ENCODE measurements around the gene OTOG.

OTOG gene

GRCh38 chr11:17641792-17642350 lies 94.8 kb downstream of the OTOG start:
- in situ Hi-C loops (cut with MboI; ENCODE audit: low sequenced_read_pairs): no loop called here

DNA sequence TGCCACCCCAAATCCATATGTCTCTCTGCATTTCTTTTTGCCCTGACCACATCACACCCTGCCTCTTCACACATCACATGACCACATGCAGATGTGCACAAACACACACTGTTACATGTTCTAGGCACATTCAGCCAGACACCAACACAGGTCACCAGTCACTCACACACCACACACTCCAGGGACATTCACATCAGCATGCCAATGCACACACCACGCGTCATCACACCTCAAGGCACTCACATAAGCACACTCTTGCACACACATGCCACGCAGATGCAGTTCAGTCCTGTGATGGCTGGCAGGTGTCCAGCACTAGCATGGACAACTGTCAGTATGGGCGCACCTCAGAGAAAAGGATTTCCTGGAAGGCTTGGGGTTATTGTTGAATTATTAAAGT lies 95.3 kb downstream of the OTOG start:
- in situ Hi-C loops (cut with MboI; ENCODE audit: low sequenced_read_pairs): no loop called here

DNA sequence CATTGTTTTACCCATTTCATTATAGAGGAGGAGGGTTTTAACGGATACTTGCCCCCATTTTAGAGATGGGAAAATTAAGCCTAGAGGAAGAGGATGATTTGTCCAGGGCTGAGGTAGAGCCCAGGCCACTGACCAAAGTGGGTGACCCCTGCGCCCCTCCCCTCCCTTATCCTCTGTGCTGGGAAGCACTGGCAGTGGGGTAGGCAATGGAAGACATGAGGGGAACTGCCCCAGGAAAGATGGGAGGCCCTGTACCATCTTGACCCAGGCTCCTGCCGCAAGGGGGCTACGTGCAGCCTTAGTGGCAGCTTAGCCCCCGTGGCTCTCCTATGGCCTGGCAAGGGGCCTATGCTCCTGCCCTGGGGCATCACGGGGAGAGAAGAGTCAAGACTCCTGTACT lies 95.9 kb downstream of the OTOG start:
- in situ Hi-C loops (cut with MboI; ENCODE audit: low sequenced_read_pairs): no loop called here

GRCh38 chr11:17643506-17644405 lies 96.7 kb downstream of the OTOG start:
- in situ Hi-C loops (cut with MboI; ENCODE audit: low sequenced_read_pairs): no loop called here

GRCh38 chr11:17645190-17645970 lies 98.3 kb downstream of the OTOG start:
- in situ Hi-C loops (cut with MboI; ENCODE audit: low sequenced_read_pairs): no loop called here

DNA sequence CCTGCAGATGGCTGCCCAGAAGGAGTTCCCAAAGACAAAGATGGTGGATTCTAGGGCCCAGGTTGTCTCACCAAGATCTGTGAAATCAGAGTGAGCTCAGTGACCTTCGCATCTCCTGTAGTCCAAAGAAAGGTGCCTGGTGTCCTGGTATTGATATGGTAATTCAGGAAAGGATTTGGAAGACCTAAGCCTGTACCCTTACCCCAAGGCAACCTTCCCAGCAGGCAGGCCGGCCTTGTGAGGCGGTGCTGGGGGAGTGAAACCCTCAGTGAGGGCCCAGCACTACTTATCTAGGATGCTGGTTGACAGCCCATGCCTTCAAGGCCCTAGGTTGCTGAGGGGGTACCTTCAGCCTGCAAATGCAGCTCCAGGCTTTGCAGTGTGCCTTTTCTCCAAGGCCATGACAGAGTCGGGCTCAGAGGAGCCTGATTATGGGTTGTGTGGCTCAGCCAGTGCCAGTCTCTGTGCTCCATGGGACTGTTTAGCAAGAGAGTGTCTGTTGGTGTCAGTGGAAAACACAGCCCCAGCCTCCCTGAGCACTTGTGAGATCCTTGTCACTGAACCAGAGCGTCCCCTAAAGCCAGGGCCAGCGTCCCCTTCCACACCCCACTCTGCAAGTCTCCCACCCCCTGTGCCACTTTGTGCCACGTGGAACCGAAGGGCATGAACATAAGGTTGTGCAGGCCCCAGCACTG lies 99.5 kb downstream of the OTOG start:
- in situ Hi-C loops (cut with MboI; ENCODE audit: low sequenced_read_pairs): no loop called here

GRCh38 chr11:17648528-17648927 lies 101.5 kb downstream of the OTOG start:
- in situ Hi-C loops (cut with MboI; ENCODE audit: low sequenced_read_pairs): no loop called here

DNA sequence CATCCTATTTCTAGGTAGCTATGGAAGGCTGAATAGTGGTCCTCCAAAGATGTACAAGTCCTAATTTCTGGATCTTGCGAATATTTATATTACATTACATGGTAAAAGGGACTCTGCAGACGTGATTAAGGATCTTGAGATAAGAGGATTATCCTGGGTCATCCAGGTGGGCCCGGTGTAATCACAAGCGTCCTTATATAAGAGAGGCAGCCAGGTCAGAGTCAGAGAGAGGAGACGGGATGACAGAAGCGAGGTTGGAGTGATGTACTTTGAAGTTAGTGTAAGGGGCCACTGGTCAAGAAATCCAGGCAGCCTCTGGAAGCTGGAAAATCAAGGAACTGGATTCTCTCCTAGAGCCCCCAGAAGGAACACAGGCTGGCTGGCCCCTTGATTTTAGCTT lies 102.2 kb downstream of the OTOG start:
- in situ Hi-C loops (cut with MboI; ENCODE audit: low sequenced_read_pairs): no loop called here

- in situ Hi-C loops (cut with MboI; ENCODE audit: low sequenced_read_pairs): no loop called here
These were observed 102.6 kb downstream of the OTOG start for GRCh38 chr11:17649696-17650095.

- in situ Hi-C loops (cut with MboI; ENCODE audit: low sequenced_read_pairs): no loop called here
These were observed 103.3 kb downstream of the OTOG start for GRCh38 chr11:17650127-17650911.

GRCh38 chr11:17651061-17651460 lies 104.0 kb downstream of the OTOG start:
- in situ Hi-C loops (cut with MboI; ENCODE audit: low sequenced_read_pairs): no loop called here

DNA sequence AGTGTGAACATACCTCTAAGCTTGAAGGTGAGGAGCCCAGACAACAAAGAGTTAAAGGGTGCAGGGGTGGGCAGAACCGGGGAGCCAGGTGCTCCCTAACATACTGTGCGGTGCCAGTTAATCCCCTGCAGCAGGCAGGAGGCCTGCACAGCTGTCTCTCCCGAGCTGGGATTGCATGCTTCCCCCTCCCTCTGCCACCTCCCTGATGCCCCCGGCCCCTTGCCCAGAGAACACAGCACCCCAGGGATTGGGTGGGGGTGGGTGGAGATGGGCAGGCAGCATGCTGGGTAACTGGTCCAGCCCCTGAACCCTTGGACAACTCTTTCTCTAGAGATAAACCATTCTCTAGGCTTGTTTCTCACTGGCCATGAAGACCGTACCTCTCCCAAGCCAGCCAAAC lies 104.6 kb downstream of the OTOG start:
- in situ Hi-C loops (cut with MboI; ENCODE audit: low sequenced_read_pairs): no loop called here

GRCh38 chr11:17652556-17652955 lies 105.5 kb downstream of the OTOG start:
- in situ Hi-C loops (cut with MboI; ENCODE audit: low sequenced_read_pairs): no loop called here

DNA sequence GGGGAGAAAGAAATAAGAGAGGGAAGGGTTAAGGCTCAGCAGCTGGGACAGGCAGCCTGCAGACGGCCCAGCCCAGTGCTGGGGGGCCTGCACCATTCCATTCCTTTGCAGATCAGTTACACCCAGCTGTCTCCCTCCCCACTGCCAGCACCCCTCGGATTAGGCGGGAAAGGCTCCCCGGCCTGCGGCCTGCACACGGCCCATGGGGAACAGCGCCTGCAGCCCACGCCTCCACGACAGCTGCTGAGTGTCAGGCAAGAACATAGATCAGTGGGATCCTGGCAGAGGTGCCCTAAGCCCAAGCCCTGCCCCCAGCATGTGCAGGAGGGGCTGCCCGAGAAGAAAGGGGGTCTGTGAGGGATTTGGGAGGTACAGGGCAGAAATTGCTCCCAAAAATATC lies 106.6 kb downstream of the OTOG start:
- in situ Hi-C loops (cut with MboI; ENCODE audit: low sequenced_read_pairs): no loop called here

- in situ Hi-C loops (cut with MboI; ENCODE audit: low sequenced_read_pairs): no loop called here
These were observed 108.6 kb downstream of the OTOG start for GRCh38 chr11:17655682-17656081.

DNA sequence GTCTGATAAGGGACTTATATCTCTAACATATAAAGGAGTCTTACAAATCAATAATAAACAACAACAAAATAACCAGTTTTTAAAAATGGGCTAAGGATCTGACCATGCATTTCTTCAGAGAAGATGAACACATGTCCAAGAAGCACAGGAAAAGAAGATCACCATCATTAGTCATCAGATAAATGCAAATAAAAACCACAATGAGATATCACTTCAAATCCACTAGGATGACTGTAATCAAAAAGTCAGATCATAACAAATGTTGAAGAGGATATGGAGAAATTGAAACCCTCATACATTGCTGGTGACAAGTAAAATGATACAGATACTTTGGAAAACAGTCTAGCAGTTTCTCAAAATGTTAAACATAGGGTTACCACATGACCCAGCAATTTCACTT lies 111.2 kb downstream of the OTOG start:
- in situ Hi-C loops (cut with MboI; ENCODE audit: low sequenced_read_pairs): no loop called here

DNA sequence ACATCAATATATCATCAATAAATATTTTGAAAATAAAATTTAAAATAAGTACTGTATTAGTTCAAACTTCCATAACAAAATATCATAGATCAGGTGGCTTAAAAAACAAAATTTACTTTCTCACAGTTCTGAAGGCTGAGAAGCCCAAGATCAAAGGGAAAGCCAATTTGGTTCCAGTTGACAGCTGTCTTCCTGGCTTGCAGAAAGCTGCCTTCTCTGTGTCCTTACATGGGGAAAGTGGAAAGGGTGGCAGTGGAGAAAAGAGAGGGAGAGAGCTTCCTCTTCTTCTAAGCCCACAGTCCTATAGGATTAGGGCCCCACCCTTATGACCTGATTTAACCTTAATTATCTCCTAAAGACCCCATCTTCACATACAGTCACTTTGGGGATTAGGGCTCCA lies 121.1 kb downstream of the OTOG start:
- in situ Hi-C loops (cut with MboI; ENCODE audit: low sequenced_read_pairs): no loop called here

GRCh38 chr11:17672469-17672868 lies 125.4 kb downstream of the OTOG start:
- in situ Hi-C loops (cut with MboI; ENCODE audit: low sequenced_read_pairs): no loop called here

DNA sequence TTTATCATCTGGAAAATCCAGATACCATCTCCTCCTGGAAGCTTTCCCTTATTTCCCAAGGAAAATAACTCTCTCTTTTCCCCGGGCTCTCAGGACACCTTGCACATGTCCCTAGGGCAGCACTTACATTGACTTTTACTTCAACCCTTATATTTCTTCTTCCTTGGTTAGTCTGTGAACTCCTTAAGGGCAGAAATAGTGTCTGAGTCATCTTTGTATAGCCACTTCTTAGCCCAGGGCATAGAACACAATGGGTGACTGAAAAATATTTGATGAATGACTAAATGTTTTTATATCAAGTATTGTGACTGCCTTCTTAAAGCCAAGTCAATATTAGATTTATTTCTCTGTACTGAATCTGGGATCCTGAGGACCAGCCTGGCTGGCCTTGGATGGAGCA lies 126.9 kb downstream of the OTOG start:
- in situ Hi-C loops (cut with MboI; ENCODE audit: low sequenced_read_pairs): no loop called here

- in situ Hi-C loops (cut with MboI; ENCODE audit: low sequenced_read_pairs): no loop called here
These were observed 135.8 kb downstream of the OTOG start for GRCh38 chr11:17682848-17683247.
